ENCODE measurements around the gene ANKRD61.
A peak's percentile ranks its signal among the peaks of the same experiment; 100 is the strongest.
"Not testable (repeated sequence)": the region's sequence is repeated elsewhere in the genome, so short reads cannot be mapped to it uniquely, and the experiment has no call there.

Gene ANKRD61

DNA sequence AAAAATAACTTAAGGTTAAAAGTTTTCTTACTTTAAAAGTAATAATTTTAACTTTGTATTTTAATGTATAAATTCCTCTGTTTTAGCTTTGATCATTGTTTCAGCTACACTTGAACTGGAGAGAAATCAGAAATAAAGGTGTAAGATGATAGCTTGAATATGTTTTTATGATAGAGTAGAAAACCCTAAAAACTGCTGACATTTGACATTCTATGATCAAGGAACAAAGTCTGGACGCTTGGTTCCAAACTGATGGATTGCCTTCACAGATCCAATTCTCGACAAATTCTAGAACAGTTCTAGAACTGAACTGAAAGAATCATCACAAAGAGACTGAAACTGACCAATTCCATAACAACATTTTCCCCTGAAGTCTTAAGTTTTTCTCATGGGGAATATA is at the start of gene ANKRD61:
TSS of gene ANKRD61 (plus strand) at position 389 of the 400 bp plus-strand sequence. CDS start at position 389, 0 bp downstream.
- DNase-seq = no peak

GRCh38 chr7:5987061-5987460 is 44.1 kb upstream of the ANKRD61 start:
- DNase-seq = not testable (repeated sequence)

GRCh38 chr7:5997210-5997808 is 33.9 kb upstream of the ANKRD61 start:
- DNase-seq = peak; percentile 70

DNA sequence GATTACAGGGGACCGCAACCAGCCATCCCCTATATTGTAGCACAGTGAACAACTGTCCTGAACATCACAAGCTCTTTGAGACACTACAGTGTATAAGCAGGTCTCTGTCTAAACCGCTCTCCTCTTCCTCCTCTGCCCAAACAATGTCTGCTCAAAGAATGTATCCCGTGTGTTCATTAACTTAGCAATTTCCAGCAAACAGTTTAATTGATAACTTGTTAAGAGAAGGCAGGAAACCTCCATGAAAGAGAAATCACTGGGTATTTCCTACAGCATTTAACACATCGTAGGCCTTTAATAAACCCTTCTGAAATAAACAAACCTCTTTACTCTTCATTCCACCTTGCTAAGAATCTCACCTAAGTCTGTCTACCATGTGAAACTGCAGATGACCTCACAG is 23.8 kb upstream of the ANKRD61 start:
- DNase-seq = no peak

GRCh38 chr7:6007835-6008590 is 23.2 kb upstream of the ANKRD61 start:
- DNase-seq = not testable (repeated sequence)

- DNase-seq = peak; percentile 99
These were observed 22.2 kb upstream of the ANKRD61 start, which contains the start of the genes AIMP2 and PMS2 for GRCh38 chr7:6008668-6009611. AIMP2 (plus strand) TSS chr7:6009272; CDS start chr7:6009364, 92 bp downstream. PMS2 (minus strand) TSS chr7:6009049; CDS start chr7:6009019, 30 bp downstream.

DNA sequence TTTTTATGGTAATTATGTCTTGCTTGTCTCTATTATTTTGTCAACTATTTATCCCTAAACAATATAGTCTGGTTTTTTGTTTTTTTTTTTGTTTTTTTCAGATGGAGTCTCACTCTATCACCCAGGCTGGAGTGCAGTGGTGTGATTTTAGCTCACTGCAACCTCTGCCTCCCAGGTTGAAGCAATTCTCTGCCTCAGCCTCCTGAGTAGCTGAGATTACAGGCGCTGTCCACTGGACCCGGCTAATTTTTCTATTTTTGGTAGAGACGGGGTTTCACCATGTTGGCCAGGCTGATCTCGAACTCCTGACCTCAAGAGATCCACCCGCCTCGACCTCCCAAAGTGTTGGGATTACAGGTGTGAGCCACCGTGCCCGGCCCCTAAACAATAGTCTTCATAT is 20.8 kb upstream of the ANKRD61 start:
- not testable (repeated sequence) for DNase-seq

GRCh38 chr7:6011541-6011940 is 19.6 kb upstream of the ANKRD61 start:
- no peak for DNase-seq

DNA sequence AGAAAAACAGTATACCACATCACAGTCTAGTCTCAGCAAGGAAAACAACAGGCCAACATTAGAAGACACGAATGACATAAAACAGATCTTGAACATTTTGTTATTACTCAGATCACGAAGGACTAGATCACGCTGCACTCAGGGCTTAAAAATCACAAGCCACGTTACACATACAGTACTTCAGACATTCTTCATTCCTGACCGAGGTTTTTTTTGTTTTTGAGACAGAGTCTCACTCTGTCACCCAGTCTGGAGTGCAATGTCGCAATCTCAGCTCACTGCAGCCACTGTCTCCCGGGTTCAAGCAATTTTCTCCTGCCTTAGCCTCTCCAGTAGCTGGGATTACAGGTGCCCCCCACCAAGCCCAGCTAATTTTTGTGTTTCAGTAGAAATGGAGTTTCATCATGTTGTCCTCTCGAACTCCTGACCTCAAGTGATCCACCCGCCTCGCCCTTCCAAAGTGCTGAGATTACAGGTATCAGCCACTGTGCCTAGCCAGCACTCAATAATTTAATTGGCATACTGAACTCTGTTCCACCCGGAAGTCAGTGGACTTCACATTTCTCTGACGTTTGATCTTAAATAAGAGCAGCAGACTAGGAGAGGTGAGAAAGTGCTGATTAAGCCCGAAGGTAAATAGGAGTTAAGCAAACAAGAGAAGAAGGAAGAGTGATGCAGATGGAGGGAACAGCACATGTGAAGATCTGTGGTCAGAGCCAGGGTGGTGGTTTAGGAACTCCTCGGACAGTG is 18.6 kb upstream of the ANKRD61 start:
- no peak for DNase-seq

GRCh38 chr7:6015917-6016652 is 15.1 kb upstream of the ANKRD61 start:
- peak; percentile 68 for DNase-seq

GRCh38 chr7:6016653-6016966 is 14.6 kb upstream of the ANKRD61 start:
- DNase-seq = no peak

GRCh38 chr7:6020371-6021286 is 10.5 kb upstream of the ANKRD61 start:
- peak; percentile 18 for DNase-seq

- no peak for DNase-seq
These were observed 8.5 kb upstream of the ANKRD61 start for GRCh38 chr7:6022707-6023106.

- no peak for DNase-seq
These were observed 7.2 kb upstream of the ANKRD61 start for GRCh38 chr7:6023974-6024435.

DNA sequence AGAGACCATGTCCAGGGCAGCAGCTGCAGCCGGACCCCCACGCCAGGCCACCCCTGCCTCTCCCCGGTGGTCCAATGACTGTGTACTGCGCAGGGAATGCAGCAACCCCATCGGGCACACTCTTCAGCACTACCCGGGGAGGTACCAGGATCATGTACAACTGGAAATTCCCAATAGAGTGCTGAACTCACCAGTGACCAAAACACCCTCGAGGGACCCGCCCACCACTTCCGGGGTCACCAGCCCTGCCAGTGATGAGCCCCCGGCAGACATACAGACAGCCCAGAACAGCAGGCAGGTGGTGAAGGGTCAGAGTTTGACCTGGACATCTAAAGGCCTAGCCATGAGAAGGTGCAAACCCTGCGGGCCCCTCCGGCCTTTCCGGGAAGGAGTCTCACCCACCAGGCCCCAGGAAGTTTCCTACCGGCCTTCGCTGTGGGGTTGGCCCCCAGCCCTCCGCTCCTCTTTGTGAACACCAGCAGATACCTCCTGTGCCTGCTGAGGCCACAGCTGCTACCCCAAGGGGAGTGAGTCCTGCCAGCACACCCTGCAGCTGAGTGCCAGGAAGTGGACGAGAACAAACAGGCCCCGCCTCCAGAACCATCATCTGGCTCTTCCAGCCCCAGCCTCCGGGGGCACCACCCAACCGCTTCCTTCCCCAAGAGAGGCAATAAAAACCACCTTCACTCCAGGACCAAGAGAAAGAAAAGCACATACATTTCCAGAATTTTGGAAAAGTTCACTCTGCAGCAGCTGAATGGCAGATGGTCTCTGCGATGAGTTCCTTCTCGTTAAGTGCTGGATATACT is 5.0 kb upstream of the ANKRD61 start:
- no peak for DNase-seq

DNA sequence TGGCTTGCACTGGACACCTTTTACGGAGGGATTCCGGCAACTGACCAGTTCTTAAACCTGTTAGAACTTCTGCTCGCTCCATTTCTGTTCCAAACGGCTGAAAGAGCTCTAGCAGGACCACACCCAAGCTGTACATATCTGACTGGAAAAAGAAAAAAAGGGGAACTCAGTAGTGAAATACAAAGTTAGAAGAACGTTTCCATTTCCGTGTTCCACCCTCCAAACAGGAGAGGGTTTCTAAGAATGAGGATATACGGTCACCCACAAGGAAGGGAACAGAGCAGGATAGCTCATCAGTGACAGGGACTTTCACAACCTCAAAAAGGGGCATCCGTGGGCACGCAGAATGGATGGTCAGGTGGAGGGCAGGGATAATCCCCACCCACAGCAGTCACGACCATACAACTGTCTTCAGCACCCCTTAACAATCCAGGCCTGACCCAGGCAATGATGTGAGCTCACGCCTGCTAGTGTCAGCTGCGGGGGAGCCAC is 4.3 kb upstream of the ANKRD61 start:
- no peak for DNase-seq

- no peak for DNase-seq
These were observed 3.3 kb upstream of the ANKRD61 start for GRCh38 chr7:6027806-6028365.

DNA sequence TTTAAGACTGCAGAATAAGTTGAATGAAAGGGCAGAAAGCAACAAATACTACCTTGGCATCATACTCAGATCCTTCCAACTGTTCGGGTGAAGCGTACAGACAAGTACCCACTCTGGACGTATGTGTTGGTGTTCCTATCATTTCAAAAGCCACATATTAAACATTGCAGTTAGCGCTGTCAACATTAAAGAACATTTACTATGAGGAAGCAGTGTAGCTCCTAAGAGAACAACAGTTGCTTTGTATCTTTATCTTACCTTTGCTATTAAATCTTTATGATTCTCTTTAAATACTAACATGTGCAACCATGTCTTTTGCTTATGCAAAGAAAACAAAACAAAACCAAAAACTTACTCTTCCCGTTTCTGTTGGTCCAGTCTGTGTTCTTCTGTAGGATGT is 2.6 kb upstream of the ANKRD61 start:
- no peak for DNase-seq

DNA sequence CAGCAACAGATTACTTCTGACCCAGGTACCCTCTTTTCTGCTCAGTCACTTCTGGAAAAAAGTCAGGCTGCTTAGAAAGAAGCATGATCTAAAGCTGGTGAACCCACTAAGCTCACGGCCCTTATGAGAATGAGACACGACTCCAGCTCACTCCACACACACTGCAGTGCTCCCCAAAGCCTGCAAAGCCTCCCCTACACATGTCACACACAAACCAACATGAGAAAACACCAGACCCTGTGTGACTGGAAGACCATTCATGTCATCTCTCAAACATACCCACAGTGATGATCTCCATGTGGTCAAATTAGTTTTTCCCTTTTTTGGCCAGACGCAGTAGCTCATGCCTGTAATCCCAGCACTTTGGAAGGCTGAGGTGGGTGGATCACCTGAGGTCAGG is 391 bp downstream of the ANKRD61 start:
- no peak for DNase-seq
